ENCODE data around the gene VARS1.
A peak's percentile ranks its signal among the peaks of the same experiment; 100 is the strongest.
"Not testable (repeated sequence)": the region's sequence is repeated elsewhere in the genome, so short reads cannot be mapped to it uniquely, and the experiment has no call there.

VARS1 gene

GRCh38 chr6:31795616-31796298, at the start of gene VARS1:
Gene VARS1 (minus strand): TSS chr6:31795752. CDS start chr6:31795217, 535 bp downstream.
- peak; percentile 95 for DNase-seq

DNA sequence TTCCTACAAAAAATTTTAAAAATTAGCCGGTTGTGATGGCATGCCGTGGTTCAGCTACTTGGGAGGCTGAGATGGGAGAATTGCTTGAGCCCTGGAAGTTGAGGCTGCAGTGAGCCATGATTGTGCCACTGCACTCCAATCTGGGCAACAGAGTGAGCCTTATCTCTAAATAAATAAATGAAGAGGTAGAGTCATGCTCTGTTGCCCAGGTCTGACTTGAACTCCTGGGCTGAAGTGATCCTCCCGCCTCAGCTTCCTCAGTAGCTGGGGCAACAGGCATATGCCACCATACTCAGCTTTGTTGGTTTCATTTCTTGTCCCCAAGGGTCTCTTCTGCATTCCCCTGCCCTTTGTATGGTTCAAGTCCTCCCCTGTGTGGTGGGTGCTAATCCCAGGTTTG, 49.0 kb upstream of the VARS1 start:
- DNase-seq = no peak

GRCh38 chr6:31842053-31842452, 46.5 kb upstream of the VARS1 start:
- DNase-seq = no peak

DNA sequence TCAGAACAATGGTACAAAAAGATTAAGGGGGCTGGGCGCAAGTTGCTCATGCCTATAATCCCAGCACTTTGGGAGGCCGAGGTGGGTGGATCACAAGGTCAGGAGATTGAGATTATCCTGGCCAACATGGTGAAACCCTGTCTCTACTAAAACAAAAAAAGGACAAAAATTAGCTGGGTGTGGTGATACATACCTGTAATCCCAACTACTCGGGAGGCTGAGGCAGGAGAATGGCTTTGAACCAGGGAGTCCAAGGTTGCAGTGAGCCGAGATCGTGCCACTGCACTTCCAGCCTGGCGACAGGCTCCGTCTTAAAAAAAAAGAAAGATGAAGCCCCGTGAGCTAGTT, 44.2 kb upstream of the VARS1 start:
- DNase-seq = not testable (repeated sequence)

DNA sequence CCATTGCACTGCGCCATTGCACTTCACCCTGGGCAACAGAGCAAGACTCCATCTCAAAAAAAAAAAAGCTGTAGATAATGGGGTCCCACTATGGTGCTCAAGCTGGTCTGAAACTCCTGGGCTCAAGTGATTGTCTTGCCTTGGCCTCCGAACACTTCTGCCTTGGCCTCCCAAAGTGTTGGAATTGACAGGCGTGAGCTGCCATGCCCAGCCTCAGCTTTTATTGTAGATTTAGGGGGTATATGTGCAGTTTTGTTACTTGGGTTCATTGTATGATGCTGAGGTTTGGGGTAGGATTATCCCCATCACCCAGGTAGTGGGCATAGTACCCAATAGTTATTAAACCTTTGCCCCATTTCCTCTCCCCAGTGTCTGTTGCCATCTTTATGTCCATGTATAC, 43.4 kb upstream of the VARS1 start:
- DNase-seq = no peak

- not testable (repeated sequence) for DNase-seq
Measured at GRCh38 chr6:31838114-31838553, 42.6 kb upstream of the VARS1 start.

DNA sequence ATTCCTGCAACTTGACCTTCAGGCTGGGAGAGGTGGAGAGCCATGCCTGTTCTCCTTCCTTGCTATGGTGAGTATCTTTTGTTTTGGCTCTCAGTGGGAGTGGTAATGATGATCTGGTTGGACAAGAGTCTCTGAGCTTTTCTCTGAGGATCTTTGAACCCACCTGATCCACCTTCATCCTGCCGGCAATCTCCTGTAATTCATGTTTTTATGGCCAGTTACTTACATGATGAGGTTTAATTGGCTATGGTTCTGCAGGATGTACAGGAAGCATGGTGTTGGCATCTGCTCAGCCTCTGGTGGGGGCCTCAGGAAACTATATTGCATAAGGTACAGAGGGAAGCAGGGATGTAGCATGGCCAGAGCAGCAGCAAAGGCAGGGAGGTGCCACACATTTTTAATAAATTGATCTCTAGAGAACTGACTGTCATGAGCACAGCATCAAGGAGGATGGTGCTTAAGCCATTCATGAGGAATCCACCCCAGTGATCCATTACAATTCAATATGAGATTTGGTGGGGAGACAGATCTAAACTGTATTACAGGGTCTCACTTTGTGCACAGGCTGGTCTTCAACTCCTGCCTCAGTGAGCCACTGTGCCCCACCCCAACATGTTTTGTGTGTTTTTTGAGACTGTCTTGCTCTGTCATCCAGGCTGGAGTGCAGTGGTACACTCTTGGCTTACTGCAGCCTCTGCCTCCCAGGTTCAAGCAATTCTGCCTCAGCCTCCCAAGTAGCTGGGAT, 42.0 kb upstream of the VARS1 start:
- no peak for DNase-seq

- no peak for DNase-seq
Measured at GRCh38 chr6:31836474-31837368, 41.2 kb upstream of the VARS1 start.

- peak; percentile 25 for DNase-seq
Measured at GRCh38 chr6:31836047-31836473, 40.5 kb upstream of the VARS1 start.

- DNase-seq = peak; percentile 99
Measured at GRCh38 chr6:31834367-31835250, 39.1 kb upstream of the VARS1 start.

DNA sequence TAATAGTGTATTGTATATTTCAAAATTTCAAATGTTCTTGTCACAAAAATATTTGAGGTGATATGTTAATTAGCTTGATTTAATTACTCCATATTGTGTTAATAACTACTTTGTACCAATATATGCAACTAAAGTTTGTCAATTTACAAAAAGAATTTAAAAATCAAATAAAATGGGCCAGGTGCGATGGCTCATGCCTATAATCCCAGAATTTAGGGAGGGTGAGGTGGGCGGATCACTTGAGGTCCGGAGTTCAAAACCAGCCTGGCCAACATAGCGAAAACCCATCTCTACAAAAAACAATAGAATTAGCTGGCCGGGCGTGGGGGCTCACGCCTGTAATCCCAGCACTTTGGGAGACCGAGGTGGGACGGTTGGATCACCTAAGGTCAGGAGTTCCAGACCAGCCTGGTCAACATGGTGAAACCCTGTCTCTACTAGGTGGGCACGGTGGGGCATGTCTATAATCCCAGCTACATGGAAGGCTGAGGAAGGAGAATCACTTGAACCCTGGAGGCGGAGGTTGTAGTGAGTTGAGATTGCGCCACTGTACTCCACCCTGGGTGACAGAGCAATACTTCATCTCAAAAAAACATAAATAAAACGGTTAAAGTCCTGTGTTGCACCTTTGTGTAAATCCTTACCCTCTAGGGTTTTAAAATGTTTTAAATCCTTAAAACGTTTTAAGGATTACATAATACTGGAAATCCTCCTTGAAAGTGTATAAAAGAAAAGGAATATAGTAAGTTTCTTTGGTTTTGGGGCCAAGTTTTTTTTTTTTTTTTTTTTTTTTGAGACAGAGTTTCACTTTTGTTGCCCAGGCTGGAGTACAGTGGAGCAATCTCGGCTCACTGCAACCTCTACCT, 36.0 kb upstream of the VARS1 start:
- no peak for DNase-seq

DNA sequence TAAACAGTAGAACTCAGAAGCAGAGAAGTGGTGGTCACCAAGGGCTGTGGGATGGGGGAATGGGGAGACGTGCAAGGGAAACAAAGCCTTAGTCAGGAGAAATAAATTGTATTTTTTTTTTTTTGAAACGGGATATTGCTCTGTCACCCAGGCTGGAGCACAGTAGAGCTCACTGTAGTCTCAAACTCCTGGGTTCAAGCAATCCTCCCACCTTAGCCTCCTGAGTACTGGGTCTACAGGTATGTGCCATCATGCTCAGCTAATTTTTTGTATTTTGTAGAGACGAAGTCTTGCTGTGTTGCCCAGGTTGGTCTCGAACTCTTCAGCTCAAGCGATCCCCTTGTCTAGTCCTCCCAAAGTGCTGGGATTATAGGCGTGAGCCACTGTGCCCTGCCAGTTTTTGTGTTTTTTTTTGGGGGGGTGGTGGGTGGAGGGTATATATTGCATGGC, 35.4 kb upstream of the VARS1 start:
- DNase-seq = no peak

DNA sequence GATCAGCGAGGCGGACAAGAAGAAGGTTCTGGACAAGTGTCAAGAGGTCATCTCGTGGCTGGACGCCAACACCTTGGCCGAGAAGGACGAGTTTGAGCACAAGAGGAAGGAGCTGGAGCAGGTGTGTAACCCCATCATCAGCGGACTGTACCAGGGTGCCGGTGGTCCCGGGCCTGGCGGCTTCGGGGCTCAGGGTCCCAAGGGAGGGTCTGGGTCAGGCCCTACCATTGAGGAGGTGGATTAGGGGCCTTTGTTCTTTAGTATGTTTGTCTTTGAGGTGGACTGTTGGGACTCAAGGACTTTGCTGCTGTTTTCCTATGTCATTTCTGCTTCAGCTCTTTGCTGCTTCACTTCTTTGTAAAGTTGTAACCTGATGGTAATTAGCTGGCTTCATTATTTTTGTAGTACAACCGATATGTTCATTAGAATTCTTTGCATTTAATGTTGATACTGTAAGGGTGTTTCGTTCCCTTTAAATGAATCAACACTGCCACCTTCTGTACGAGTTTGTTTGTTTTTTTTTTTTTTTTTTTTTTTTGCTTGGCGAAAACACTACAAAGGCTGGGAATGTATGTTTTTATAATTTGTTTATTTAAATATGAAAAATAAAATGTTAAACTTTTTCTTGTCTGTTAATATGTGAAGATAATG, 34.2 kb upstream of the VARS1 start:
- peak; percentile 66 for DNase-seq

GRCh38 chr6:31827286-31828079, 31.9 kb upstream of the VARS1 start, which contains the start of gene HSPA1B:
Gene HSPA1B (plus strand): TSS chr6:31827738. CDS start chr6:31827951, 213 bp downstream.
- peak; percentile 100 for DNase-seq

GRCh38 chr6:31826793-31827285, 31.3 kb upstream of the VARS1 start:
- no peak for DNase-seq

- DNase-seq = no peak
Measured at GRCh38 chr6:31825553-31825952, 30.0 kb upstream of the VARS1 start.

GRCh38 chr6:31823592-31824196, 28.1 kb upstream of the VARS1 start:
- not testable (repeated sequence) for DNase-seq

- DNase-seq = peak; percentile 85
Measured at GRCh38 chr6:31822036-31822821, 26.7 kb upstream of the VARS1 start.
